Neural cell (in vitro differentiated cells): ENCODE data around the gene SCUBE1. TPM values are rescaled to one million over a fixed set of nuclear protein-coding genes. Genes with fewer than 3 reads are reported as not detected.

Experiments
- H2AFZ ChIP-seq: fragments of 200-600, 300-800 bp; sonication (generic), shearing (Covaris generic); 2 replicates; pipeline ENCODE4 v1.6.0; 2014; ENCODE audit warnings: low read depth, mild to moderate bottlenecking, antibody characterized with exemption, low read length, moderate library complexity
- H3F3A ChIP-seq: fragments of 200-600 bp; shearing (Covaris generic); 2 replicates; pipeline ENCODE4 v1.6.1; 2016; ENCODE audit warnings: mild to moderate bottlenecking, moderate library complexity, mixed read lengths, antibody characterized with exemption, low read length; ENCODE audit not compliant: insufficient read depth, poor library complexity, severe bottlenecking
- H3K27ac ChIP-seq: fragments of 200-600, 300-800 bp; sonication (generic), shearing (Covaris generic); 2 replicates; pipeline ENCODE4 v1.5.1; 2014; ENCODE audit warnings: mild to moderate bottlenecking, low read length, moderate library complexity
- H3K27me3 ChIP-seq: fragments of 300-800, 200-600 bp; sonication (generic), shearing (Covaris generic); 2 replicates; pipeline ENCODE4 v1.6.0; 2014; ENCODE audit warnings: mild to moderate bottlenecking, low read depth, low read length, moderate library complexity; ENCODE audit not compliant: insufficient read depth
- H3K36me3 ChIP-seq: fragments of 300-800, 200-600 bp; sonication (generic), shearing (Covaris generic); 2 replicates; pipeline ENCODE4 v1.5.1; 2014; ENCODE audit warnings: mild to moderate bottlenecking, antibody characterized with exemption, low read length, moderate library complexity; ENCODE audit not compliant: insufficient read depth
- H3K4me2 ChIP-seq: fragments of 300-800, 200-600 bp; sonication (generic), shearing (Covaris generic); 2 replicates; pipeline ENCODE4 v1.6.0; 2014; ENCODE audit warnings: mild to moderate bottlenecking, low read length
- H3K4me3 ChIP-seq: fragments of 300-800, 200-600 bp; sonication (generic), shearing (Covaris generic); 2 replicates; pipeline ENCODE4 v1.5.1; 2014; ENCODE audit warnings: mild to moderate bottlenecking, low read length, moderate library complexity
- H3K79me2 ChIP-seq: fragments of 200-600 bp; shearing (Covaris generic); replicated peaks from 2 replicates; pipeline ENCODE4 v1.6.0; 2014; ENCODE audit warnings: mild to moderate bottlenecking, low read length, moderate library complexity; ENCODE audit not compliant: insufficient read depth
- H3K9ac ChIP-seq: fragments of 300-800, 200-600 bp; sonication (generic), shearing (Covaris generic); 2 replicates; pipeline ENCODE4 v1.6.1; 2016; ENCODE audit warnings: mild to moderate bottlenecking, low read length, mixed read lengths
- H3K9me2 ChIP-seq: fragments of 200-600 bp; shearing (Covaris generic); 2 replicates; pipeline ENCODE4 v1.6.1; 2016; ENCODE audit warnings: mild to moderate bottlenecking, low read length, mixed read lengths; ENCODE audit not compliant: insufficient read depth
- H3K9me3 ChIP-seq: fragments of 200-600, 300-800 bp; sonication (generic), shearing (Covaris generic); 2 replicates; pipeline ENCODE4 v1.6.1; 2016; ENCODE audit warnings: mild to moderate bottlenecking, mixed run types, low read length, moderate library complexity, mixed read lengths
- H4K20me1 ChIP-seq: fragments of 200-600 bp; shearing (Covaris generic); 2 replicates; pipeline ENCODE4 v1.6.1; 2016; ENCODE audit warnings: mild to moderate bottlenecking, mixed run types; ENCODE audit not compliant: insufficient read depth
- EP300 ChIP-seq: fragments of 450-650 bp; conservative IDR thresholded peaks from 2 replicates; pipeline ENCODE4 v1.6.1; 2014; ENCODE audit warnings: antibody characterized with exemption, mild to moderate bottlenecking, moderate library complexity; ENCODE audit not compliant: poor library complexity, severe bottlenecking
- EZH2 ChIP-seq: fragments of 200-600, 300-800 bp; shearing (Covaris generic), sonication (generic); IDR thresholded peaks from 2 replicates; pipeline ENCODE4 v1.6.1; 2014; ENCODE audit warnings: antibody characterized with exemption, low read length, borderline replicate concordance, mild to moderate bottlenecking; ENCODE audit not compliant: insufficient read depth, poor library complexity, severe bottlenecking
- MXI1 ChIP-seq: fragments of 450-650 bp; conservative IDR thresholded peaks from 2 replicates; pipeline ENCODE4 v1.6.1; 2014; ENCODE audit warnings: antibody characterized with exemption, mild to moderate bottlenecking; ENCODE audit not compliant: poor library complexity, severe bottlenecking
- POLR2AphosphoS5 ChIP-seq: IDR thresholded peaks from 2 replicates; pipeline ENCODE4 v1.6.1; 2012
- RAD21 ChIP-seq: fragments of 450-650 bp; conservative IDR thresholded peaks from 2 replicates; pipeline ENCODE4 v1.6.1; 2014; ENCODE audit warnings: antibody characterized with exemption, mild to moderate bottlenecking, moderate library complexity
- SMC3 ChIP-seq: fragments of 450-650 bp; conservative IDR thresholded peaks from 2 replicates; pipeline ENCODE4 v1.6.1; 2014; ENCODE audit warnings: antibody characterized with exemption, mild to moderate bottlenecking, moderate library complexity; ENCODE audit not compliant: poor library complexity
- TAF1 ChIP-seq: IDR thresholded peaks from 2 replicates; pipeline ENCODE4 v1.6.1; 2012; ENCODE audit warnings: low read depth
- polyA plus RNA-seq: library from polyadenylated mRNA; depleted of rRNA; stranded (reverse); fragments of >200 nt; gene quantifications from 2 replicates; pipeline ENCODE4 v1.2.3, GENCODE V29; 2014
- TF ChIP-seq, protein P1 (sequence below): fragments of 450-650 bp; IDR thresholded peaks from 2 replicates; pipeline ENCODE4 v1.5.1; 2014; ENCODE audit warnings: antibody characterized with exemption, mild to moderate bottlenecking, moderate library complexity; ENCODE audit not compliant: poor library complexity, severe bottlenecking
- TF ChIP-seq, protein P2 (sequence below): IDR thresholded peaks from 2 replicates; pipeline ENCODE4 v1.6.1; 2012; ENCODE audit warnings: borderline replicate concordance

Gene SCUBE1
- polyA plus RNA-seq, 1 donor from 2014 or later: 8.4 TPM

DNA sequence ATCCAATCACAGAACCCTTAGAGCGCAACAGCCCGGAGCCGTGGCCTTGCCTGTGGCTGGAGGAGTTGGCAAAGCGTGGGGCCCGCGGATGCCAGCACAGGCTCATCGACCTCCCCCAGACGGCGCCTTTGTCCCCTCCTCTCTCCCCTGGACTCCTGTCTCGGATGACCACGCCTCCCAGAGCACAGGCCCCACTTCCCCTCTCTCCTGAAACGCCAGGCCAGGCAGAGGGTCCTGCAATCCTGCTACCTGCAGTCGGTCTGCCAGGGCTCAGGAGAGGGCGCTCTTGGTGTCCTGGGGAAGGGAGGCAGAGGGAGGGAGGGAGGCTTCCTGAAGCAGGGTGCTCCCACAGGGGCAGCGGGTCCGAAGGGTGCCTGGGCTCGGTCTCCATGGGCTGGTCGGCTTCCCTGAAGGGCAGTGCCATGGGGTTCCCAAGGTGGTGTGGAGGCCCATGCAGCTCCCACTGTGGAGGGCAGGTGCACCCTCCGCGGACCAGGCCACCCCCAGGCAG, 139.6 kb downstream of the SCUBE1 start:
- Histone ChIP-seq H2AFZ (no peak overlapping the region), H3K36me3 (no peaks in the 10 kb centered on the region), H3K9me3 (no peaks in the 10 kb centered on the region), H3K27ac (no peak overlapping the region), H3K79me2 (no peaks in the 10 kb centered on the region), H3K4me2 (no peak overlapping the region), H3F3A (no peaks in the 10 kb centered on the region), H4K20me1 (no peaks in the 10 kb centered on the region), H3K4me3 (no peak overlapping the region), H3K27me3 (no peaks in the 10 kb centered on the region), H3K9ac (no peak overlapping the region), H3K9me2 (no peaks in the 10 kb centered on the region)
- TF ChIP-seq MXI1 (no peak), EZH2 (no peak), TAF1 (no peak), SMC3 (no peak), EP300 (no peak), POLR2AphosphoS5 (no peak), RAD21 (no peak)
- TF ChIP-seq, protein P1, sequence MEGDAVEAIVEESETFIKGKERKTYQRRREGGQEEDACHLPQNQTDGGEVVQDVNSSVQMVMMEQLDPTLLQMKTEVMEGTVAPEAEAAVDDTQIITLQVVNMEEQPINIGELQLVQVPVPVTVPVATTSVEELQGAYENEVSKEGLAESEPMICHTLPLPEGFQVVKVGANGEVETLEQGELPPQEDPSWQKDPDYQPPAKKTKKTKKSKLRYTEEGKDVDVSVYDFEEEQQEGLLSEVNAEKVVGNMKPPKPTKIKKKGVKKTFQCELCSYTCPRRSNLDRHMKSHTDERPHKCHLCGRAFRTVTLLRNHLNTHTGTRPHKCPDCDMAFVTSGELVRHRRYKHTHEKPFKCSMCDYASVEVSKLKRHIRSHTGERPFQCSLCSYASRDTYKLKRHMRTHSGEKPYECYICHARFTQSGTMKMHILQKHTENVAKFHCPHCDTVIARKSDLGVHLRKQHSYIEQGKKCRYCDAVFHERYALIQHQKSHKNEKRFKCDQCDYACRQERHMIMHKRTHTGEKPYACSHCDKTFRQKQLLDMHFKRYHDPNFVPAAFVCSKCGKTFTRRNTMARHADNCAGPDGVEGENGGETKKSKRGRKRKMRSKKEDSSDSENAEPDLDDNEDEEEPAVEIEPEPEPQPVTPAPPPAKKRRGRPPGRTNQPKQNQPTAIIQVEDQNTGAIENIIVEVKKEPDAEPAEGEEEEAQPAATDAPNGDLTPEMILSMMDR: no peak
- TF ChIP-seq, protein P2, sequence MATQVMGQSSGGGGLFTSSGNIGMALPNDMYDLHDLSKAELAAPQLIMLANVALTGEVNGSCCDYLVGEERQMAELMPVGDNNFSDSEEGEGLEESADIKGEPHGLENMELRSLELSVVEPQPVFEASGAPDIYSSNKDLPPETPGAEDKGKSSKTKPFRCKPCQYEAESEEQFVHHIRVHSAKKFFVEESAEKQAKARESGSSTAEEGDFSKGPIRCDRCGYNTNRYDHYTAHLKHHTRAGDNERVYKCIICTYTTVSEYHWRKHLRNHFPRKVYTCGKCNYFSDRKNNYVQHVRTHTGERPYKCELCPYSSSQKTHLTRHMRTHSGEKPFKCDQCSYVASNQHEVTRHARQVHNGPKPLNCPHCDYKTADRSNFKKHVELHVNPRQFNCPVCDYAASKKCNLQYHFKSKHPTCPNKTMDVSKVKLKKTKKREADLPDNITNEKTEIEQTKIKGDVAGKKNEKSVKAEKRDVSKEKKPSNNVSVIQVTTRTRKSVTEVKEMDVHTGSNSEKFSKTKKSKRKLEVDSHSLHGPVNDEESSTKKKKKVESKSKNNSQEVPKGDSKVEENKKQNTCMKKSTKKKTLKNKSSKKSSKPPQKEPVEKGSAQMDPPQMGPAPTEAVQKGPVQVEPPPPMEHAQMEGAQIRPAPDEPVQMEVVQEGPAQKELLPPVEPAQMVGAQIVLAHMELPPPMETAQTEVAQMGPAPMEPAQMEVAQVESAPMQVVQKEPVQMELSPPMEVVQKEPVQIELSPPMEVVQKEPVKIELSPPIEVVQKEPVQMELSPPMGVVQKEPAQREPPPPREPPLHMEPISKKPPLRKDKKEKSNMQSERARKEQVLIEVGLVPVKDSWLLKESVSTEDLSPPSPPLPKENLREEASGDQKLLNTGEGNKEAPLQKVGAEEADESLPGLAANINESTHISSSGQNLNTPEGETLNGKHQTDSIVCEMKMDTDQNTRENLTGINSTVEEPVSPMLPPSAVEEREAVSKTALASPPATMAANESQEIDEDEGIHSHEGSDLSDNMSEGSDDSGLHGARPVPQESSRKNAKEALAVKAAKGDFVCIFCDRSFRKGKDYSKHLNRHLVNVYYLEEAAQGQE: no peak

DNA sequence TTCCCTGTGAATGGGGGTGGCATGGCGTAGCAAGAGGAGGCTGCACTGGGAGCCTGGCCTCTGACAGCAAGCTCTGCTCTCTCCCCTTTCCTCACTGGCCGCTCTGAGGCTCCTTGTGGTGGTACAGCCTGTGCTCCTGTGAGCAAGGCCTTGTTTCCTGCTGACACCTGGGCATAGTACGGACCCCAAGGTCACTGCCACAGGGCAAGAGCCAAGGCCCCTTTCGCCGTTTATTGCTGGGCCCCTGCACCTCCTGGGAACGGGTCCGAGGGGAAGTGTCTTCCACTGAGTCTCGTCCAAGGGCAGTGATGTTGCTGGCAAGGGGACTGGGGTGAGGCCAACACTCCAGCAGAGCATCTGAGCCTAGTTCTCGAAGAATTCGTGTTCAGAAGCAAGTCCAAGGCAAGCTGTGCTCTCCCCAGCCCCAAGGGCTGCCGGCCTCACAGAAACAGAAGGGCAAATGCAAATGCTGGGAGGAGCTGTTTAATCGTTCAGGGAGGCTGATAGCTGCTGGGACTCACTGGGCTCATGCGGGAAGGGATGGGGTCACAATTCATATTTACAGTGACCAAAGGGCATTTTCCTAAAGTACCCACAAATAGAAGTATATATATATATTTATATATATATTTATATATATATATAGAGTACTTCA, 140.3 kb downstream of the SCUBE1 start:
- no peak overlapping the region for H3K4me3 ChIP-seq
- no peaks in the 10 kb centered on the region for H3K79me2 ChIP-seq
- H3K27ac ChIP-seq: no peak overlapping the region
- TF ChIP-seq, protein P1: no peak
- TF ChIP-seq RAD21 (no peak), SMC3 (no peak), EZH2 (no peak), MXI1 (no peak)
- TF ChIP-seq, protein P2: no peak
- H3K9me2 ChIP-seq: no peaks in the 10 kb centered on the region
- H3K36me3 ChIP-seq: no peaks in the 10 kb centered on the region
- H2AFZ ChIP-seq: no peak overlapping the region
- no peaks in the 10 kb centered on the region for H4K20me1 ChIP-seq
- no peaks in the 10 kb centered on the region for H3K9me3 ChIP-seq
- H3F3A ChIP-seq: no peaks in the 10 kb centered on the region
- no peak overlapping the region for H3K9ac ChIP-seq
- no peaks in the 10 kb centered on the region for H3K27me3 ChIP-seq
- no peak overlapping the region for H3K4me2 ChIP-seq
